Nephron progenitor cell (in vitro differentiated cells): Measurements from ENCODE around the gene SLC18B1.

Experiments used
- DNase-seq: peaks from one replicate; pipeline ENCODE4 v3.0.0; 2021
- H3K27ac Mint-ChIP-seq: 2 replicates; pipeline ENCODE4 v1.8.0; 2021; ENCODE audit warnings: mild to moderate bottlenecking, moderate library complexity, mixed read lengths
- H3K27me3 Mint-ChIP-seq: 2 replicates; pipeline ENCODE4 v1.8.0; 2021; ENCODE audit warnings: mild to moderate bottlenecking, low read depth, mixed read lengths; ENCODE audit not compliant: poor library complexity
- H3K36me3 Mint-ChIP-seq: 2 replicates; pipeline ENCODE4 v1.8.0; 2021; ENCODE audit warnings: low read depth, mixed read lengths
- H3K4me1 Mint-ChIP-seq: 2 replicates; pipeline ENCODE4 v1.8.0; 2021; ENCODE audit warnings: mixed read lengths
- H3K4me3 Mint-ChIP-seq: 2 replicates; pipeline ENCODE4 v1.8.0; 2021; ENCODE audit warnings: mild to moderate bottlenecking, moderate library complexity, mixed read lengths
- H3K9me3 Mint-ChIP-seq: 2 replicates; pipeline ENCODE4 v1.8.0; 2021; ENCODE audit warnings: mild to moderate bottlenecking, moderate library complexity, mixed read lengths
- TF ChIP-seq, protein P1 (sequence below): fragments of 200-600 bp; sonication (generic); IDR thresholded peaks from 2 replicates; pipeline ENCODE4 v1.5.0; 2021; ENCODE audit warnings: antibody characterized with exemption

The SLC18B1 gene

DNA sequence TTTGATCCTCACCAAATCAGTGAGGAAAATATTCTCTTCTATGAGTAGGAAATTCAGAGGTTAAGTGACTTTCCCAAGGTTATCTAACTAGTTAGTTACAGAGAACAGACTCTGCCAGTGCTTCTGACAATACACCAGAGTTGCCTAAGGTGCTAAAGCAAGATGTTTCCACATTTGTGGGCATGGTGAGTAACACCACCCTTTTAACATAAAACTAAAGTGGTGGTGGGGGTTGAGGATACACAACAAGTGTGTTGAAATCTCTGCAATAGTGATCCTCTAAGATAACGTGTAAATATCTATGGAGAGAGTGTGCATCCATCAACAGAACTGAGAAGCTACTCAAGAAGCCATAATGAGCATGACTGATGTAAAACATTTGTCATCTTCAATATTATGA is 52.4 kb downstream of the SLC18B1 start:
- peaks cover 6% of the 10 kb centered on the region for H3K27me3 Mint-ChIP-seq
- H3K4me1 Mint-ChIP-seq: no peaks in the 10 kb centered on the region
- no peaks in the 10 kb centered on the region for H3K36me3 Mint-ChIP-seq
- TF ChIP-seq, protein P1, sequence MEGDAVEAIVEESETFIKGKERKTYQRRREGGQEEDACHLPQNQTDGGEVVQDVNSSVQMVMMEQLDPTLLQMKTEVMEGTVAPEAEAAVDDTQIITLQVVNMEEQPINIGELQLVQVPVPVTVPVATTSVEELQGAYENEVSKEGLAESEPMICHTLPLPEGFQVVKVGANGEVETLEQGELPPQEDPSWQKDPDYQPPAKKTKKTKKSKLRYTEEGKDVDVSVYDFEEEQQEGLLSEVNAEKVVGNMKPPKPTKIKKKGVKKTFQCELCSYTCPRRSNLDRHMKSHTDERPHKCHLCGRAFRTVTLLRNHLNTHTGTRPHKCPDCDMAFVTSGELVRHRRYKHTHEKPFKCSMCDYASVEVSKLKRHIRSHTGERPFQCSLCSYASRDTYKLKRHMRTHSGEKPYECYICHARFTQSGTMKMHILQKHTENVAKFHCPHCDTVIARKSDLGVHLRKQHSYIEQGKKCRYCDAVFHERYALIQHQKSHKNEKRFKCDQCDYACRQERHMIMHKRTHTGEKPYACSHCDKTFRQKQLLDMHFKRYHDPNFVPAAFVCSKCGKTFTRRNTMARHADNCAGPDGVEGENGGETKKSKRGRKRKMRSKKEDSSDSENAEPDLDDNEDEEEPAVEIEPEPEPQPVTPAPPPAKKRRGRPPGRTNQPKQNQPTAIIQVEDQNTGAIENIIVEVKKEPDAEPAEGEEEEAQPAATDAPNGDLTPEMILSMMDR: no peak
- DNase-seq: no peak
- H3K4me3 Mint-ChIP-seq: no peak overlapping the region
- no peaks in the 10 kb centered on the region for H3K9me3 Mint-ChIP-seq
- H3K27ac Mint-ChIP-seq: no peak overlapping the region

DNA sequence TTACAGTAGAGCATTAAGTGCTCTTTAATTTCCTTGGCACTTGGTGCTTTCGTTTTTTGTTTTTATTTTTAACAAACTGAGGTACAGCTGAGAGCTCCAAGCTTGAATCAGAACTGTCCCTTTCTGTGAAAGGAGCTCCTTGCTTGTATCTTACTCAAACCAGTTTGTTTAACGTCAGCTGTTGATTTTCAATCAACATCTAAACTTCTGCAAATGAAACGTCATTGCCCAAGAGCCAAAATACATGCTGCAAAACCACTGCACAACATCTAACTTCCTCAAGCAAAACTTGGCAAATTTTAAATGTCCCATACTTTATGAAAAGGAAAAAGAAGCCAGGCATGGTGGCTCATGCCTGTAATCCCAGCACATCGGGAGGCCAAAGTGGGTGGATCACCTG is 55.9 kb downstream of the SLC18B1 start:
- Mint-ChIP-seq H3K36me3 (no peaks in the 10 kb centered on the region), H3K4me3 (no peak overlapping the region), H3K9me3 (no peaks in the 10 kb centered on the region), H3K27ac (no peak overlapping the region), H3K4me1 (no peaks in the 10 kb centered on the region), H3K27me3 (peaks cover 11% of the 10 kb centered on the region)
- TF ChIP-seq, protein P1: no peak
- no peak for DNase-seq

DNA sequence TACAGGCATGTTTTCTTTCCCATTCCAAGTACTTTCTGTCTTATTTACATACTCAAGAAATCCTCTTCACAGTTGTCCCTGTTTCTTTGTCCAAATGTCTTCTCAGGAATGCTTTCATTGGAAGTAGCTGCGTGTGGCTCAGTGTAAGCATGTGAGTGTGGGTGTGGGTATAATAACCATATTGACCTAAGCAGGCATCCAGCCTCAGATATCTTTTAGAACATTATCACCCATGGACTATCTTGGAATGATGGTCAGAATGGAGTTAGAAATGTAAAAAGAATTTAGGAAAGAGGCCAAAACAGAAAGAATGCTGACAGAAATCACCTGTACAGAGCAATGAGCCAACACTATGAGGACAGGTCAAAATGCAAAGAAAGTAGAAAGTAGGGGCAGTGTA is 57.2 kb downstream of the SLC18B1 start:
- no peak overlapping the region for H3K4me3 Mint-ChIP-seq
- no peak overlapping the region for H3K27ac Mint-ChIP-seq
- TF ChIP-seq, protein P1: no peak
- DNase-seq: no peak
- no peaks in the 10 kb centered on the region for H3K36me3 Mint-ChIP-seq
- H3K4me1 Mint-ChIP-seq: no peaks in the 10 kb centered on the region
- peaks cover 8% of the 10 kb centered on the region for H3K27me3 Mint-ChIP-seq
- H3K9me3 Mint-ChIP-seq: no peaks in the 10 kb centered on the region

DNA sequence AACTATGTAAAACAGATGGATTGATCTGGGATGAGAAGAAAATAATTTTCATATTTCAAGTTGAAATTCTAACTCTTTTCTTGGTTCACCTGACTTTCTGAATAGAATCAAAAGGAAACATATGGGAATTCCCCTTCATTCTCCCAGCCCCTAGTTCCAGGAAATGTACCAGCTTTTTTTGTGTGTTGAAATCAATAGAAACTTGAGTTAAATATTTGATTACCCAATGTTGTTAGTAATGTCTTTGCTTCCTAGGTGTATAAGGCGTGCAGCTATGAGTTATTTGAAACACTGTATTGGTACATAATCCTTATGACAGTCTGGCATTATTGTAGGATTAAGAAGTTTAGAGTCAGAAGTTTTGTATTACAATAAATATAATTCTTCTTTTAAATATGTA is 62.2 kb downstream of the SLC18B1 start:
- TF ChIP-seq, protein P1: no peak
- no peak for DNase-seq
- H3K4me3 Mint-ChIP-seq: no peak overlapping the region
- H3K27ac Mint-ChIP-seq: no peak overlapping the region
- H3K36me3 Mint-ChIP-seq: no peaks in the 10 kb centered on the region
- no peaks in the 10 kb centered on the region for H3K9me3 Mint-ChIP-seq
- H3K4me1 Mint-ChIP-seq: no peaks in the 10 kb centered on the region
- H3K27me3 Mint-ChIP-seq: peaks cover 21% of the 10 kb centered on the region

DNA sequence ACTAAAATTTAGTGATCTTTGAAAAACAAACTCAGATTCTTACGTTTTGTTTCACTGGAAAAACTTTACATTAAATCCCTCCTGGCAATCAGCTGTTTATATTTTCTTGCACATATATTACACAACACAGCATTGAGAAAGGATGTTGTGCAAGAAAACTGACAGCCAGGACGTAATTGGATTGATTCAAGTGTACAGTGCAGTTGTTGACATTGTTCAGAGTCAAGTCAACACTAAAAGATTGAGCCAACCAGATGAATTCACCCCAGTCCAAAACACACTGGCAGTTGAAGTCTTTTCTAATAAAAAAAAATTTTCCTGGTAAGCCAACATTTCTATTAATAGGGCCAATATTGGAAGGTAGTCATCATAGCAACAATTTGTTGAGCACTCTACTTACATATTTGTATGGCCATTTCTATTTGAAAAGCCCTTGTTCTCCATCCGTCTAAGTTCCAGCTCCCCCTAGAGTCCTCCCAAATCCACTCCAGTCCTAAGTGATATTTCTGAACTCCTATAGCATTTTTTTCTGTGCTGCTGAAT is 63.7 kb downstream of the SLC18B1 start:
- no peak for DNase-seq
- H3K4me1 Mint-ChIP-seq: no peaks in the 10 kb centered on the region

DNA sequence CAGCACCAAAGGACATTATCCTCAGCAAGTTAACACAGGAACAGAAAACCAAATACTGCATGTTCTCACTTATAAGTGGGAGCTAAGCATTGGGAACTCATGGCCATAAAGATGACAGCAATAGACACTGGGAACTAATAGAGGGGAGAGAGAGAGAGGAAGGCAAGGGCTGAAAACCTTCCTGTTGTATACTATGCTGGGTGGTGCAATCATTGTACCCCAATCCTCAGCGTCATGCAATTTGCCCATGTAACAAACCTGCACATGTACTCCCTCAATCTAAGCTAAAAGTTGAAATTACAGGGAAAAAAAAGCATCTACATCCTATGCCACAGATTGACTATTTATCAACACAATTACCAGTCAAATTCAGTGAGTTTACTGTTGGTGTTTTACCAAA is 64.6 kb downstream of the SLC18B1 start:
- Mint-ChIP-seq H3K9me3 (no peaks in the 10 kb centered on the region), H3K4me3 (no peak overlapping the region), H3K27ac (no peak overlapping the region), H3K4me1 (no peaks in the 10 kb centered on the region), H3K36me3 (no peaks in the 10 kb centered on the region), H3K27me3 (peaks cover 21% of the 10 kb centered on the region)
- no peak for DNase-seq
- TF ChIP-seq, protein P1: no peak

More for the DNA sequence above, 63.7 kb downstream of the SLC18B1 start:
- Mint-ChIP-seq H3K36me3 (no peaks in the 10 kb centered on the region), H3K27me3 (peaks cover 21% of the 10 kb centered on the region), H3K4me3 (no peak overlapping the region), H3K27ac (no peak overlapping the region), H3K9me3 (no peaks in the 10 kb centered on the region)
- TF ChIP-seq, protein P1: no peak
